HEK293 (cell line): ENCODE data around the gene COL25A1.

ENCODE experiments used
- CTCF ChIA-PET: fragments of 350-600 bp; formaldehyde crosslinking; extraction: SDS; loops from one replicate; lab custom pipeline; 2021; ENCODE audit warnings: antibody characterized with exemption; lab: Yijun Ruan, JAX
- POLR2A ChIA-PET: fragments of 300-600 bp; formaldehyde crosslinking; extraction: SDS; loops from one replicate; lab custom pipeline; 2020; ENCODE audit warnings: antibody characterized with exemption, inconsistent platforms; lab: Yijun Ruan, JAX
- H3K27ac ChIP-seq: fragments of 200-500 bp; sonication (Bioruptor generic); 2 replicates; pipeline ENCODE4 v1.5.1; 2014; ENCODE audit warnings: low read depth, low read length, control low read depth, inconsistent platforms; ENCODE audit errors: extremely low read depth
- H3K36me3 ChIP-seq, 2 experiments: fragments of 200-500 bp in 1 of 2; sonication (Bioruptor generic) in 1 of 2; 1 replicate in 1 of 2; 2 replicates in 1 of 2; pipeline ENCODE4 v1.5.1; 2014 to 2017; ENCODE audit warnings: inconsistent platforms in 2 of 2, low read length in 2 of 2; ENCODE audit not compliant: control insufficient read depth in 2 of 2, insufficient read depth in 1 of 2
- H3K4me1 ChIP-seq: fragments of 200-500 bp; sonication (Bioruptor generic); 2 replicates; pipeline ENCODE4 v1.5.1; 2014; ENCODE audit warnings: mild to moderate bottlenecking, low read length, inconsistent platforms; ENCODE audit not compliant: control insufficient read depth, insufficient read depth
- H3K4me3 ChIP-seq: 2 replicates; pipeline ENCODE4 v1.5.1; 2011; ENCODE audit warnings: low read depth, mild to moderate bottlenecking, control low read depth, low read length, moderate library complexity
- H3K9me3 ChIP-seq: fragments of 200-500 bp; sonication (Bioruptor generic); 2 replicates; pipeline ENCODE4 v1.5.1; 2014; ENCODE audit warnings: low read depth, low read length, inconsistent platforms; ENCODE audit not compliant: control insufficient read depth, insufficient read depth
- EGR2 ChIP-seq: fragments of 450-650 bp; formaldehyde crosslinking; IDR thresholded peaks from 2 replicates; pipeline ENCODE4 v1.5.1; 2016; ENCODE audit warnings: low read depth, missing biosample characterization, missing genetic modification characterization
- FEZF1 ChIP-seq: fragments of 450-650 bp; formaldehyde crosslinking; IDR thresholded peaks from 2 replicates; pipeline ENCODE4 v1.5.1; 2016; ENCODE audit warnings: missing biosample characterization, missing genetic modification characterization
- GLIS2 ChIP-seq: fragments of 450-650 bp; formaldehyde crosslinking; IDR thresholded peaks from 2 replicates; pipeline ENCODE4 v1.5.1; 2016; ENCODE audit warnings: missing biosample characterization, missing genetic modification characterization
- IKZF3 ChIP-seq: fragments of 450-650 bp; IDR thresholded peaks from 2 replicates; pipeline ENCODE4 v1.5.0; 2018; ENCODE audit warnings: missing biosample characterization, mild to moderate bottlenecking, missing genetic modification characterization, moderate library complexity
- KLF16 ChIP-seq: fragments of 450-650 bp; formaldehyde crosslinking; IDR thresholded peaks from 2 replicates; pipeline ENCODE4 v1.5.1; 2017; ENCODE audit warnings: missing biosample characterization, missing genetic modification characterization
- PRDM1 ChIP-seq: fragments of 450-650 bp; formaldehyde crosslinking; IDR thresholded peaks from 2 replicates; pipeline ENCODE4; 2016; ENCODE audit warnings: missing biosample characterization, missing genetic modification characterization
- SCRT2 ChIP-seq: fragments of 450-650 bp; formaldehyde crosslinking; IDR thresholded peaks from 2 replicates; pipeline ENCODE4 v1.5.1; 2016; ENCODE audit warnings: missing biosample characterization, missing genetic modification characterization
- SETDB1 ChIP-seq: IDR thresholded peaks from one replicate; pipeline ENCODE4 v1.6.1; 2017; ENCODE audit warnings: mild to moderate bottlenecking, low read length, moderate library complexity, mixed read lengths; ENCODE audit not compliant: insufficient read length
- ZBTB20 ChIP-seq: fragments of 450-650 bp; formaldehyde crosslinking; IDR thresholded peaks from 2 replicates; pipeline ENCODE4 v1.5.1; 2016; ENCODE audit warnings: missing biosample characterization, missing genetic modification characterization
- ZBTB48 ChIP-seq: fragments of 450-650 bp; formaldehyde crosslinking; IDR thresholded peaks from 2 replicates; pipeline ENCODE4 v1.5.1; 2016; ENCODE audit warnings: missing biosample characterization, missing genetic modification characterization
- ZEB2 ChIP-seq: fragments of 450-650 bp; formaldehyde crosslinking; IDR thresholded peaks from 2 replicates; pipeline ENCODE4 v1.5.1; 2016; ENCODE audit warnings: missing biosample characterization, missing genetic modification characterization
- ZFHX2 ChIP-seq: fragments of 450-650 bp; formaldehyde crosslinking; conservative IDR thresholded peaks from 2 replicates; pipeline ENCODE4 v1.5.1; 2016; ENCODE audit warnings: missing biosample characterization, missing genetic modification characterization
- ZFP37 ChIP-seq: fragments of 450-650 bp; formaldehyde crosslinking; IDR thresholded peaks from 2 replicates; pipeline ENCODE4 v1.5.1; 2016; ENCODE audit warnings: missing biosample characterization, missing genetic modification characterization
- ZNF114 ChIP-seq: fragments of 450-650 bp; formaldehyde crosslinking; IDR thresholded peaks from 2 replicates; pipeline ENCODE4 v1.5.0; 2017; ENCODE audit warnings: missing biosample characterization, missing genetic modification characterization
- ZNF174 ChIP-seq: fragments of 450-650 bp; formaldehyde crosslinking; IDR thresholded peaks from 2 replicates; pipeline ENCODE4 v1.5.0; 2017; ENCODE audit warnings: missing biosample characterization, mild to moderate bottlenecking, missing genetic modification characterization
- ZNF2 ChIP-seq: fragments of 450-650 bp; formaldehyde crosslinking; IDR thresholded peaks from 2 replicates; pipeline ENCODE4 v1.5.1; 2016; ENCODE audit warnings: missing biosample characterization, missing genetic modification characterization
- ZNF366 ChIP-seq: fragments of 450-650 bp; formaldehyde crosslinking; conservative IDR thresholded peaks from 2 replicates; pipeline ENCODE4 v1.5.1; 2016; ENCODE audit warnings: missing biosample characterization, missing genetic modification characterization
- TF ChIP-seq, protein P1 (sequence below): fragments of 450-650 bp; formaldehyde crosslinking; IDR thresholded peaks from 2 replicates; pipeline ENCODE4 v1.5.1; 2016; ENCODE audit warnings: missing biosample characterization, missing genetic modification characterization
- TF ChIP-seq, protein P2 (sequence below): fragments of 450-650 bp; formaldehyde crosslinking; IDR thresholded peaks from 2 replicates; pipeline ENCODE4 v1.5.1; 2016; ENCODE audit warnings: missing biosample characterization, missing genetic modification characterization
- TF ChIP-seq, protein P3 (sequence below): fragments of 450-650 bp; formaldehyde crosslinking; IDR thresholded peaks from 2 replicates; pipeline ENCODE4 v1.5.1; 2016; ENCODE audit warnings: missing biosample characterization, missing genetic modification characterization
- TF ChIP-seq, protein P4 (sequence below): fragments of 450-650 bp; formaldehyde crosslinking; conservative IDR thresholded peaks from 2 replicates; pipeline ENCODE4 v1.5.1; 2016; ENCODE audit warnings: low read depth, missing biosample characterization, missing genetic modification characterization
- TF ChIP-seq, protein P5 (sequence below): fragments of 450-650 bp; formaldehyde crosslinking; IDR thresholded peaks from 2 replicates; pipeline ENCODE4 v1.5.1; 2017; ENCODE audit warnings: missing biosample characterization, missing genetic modification characterization

COL25A1 gene

DNA sequence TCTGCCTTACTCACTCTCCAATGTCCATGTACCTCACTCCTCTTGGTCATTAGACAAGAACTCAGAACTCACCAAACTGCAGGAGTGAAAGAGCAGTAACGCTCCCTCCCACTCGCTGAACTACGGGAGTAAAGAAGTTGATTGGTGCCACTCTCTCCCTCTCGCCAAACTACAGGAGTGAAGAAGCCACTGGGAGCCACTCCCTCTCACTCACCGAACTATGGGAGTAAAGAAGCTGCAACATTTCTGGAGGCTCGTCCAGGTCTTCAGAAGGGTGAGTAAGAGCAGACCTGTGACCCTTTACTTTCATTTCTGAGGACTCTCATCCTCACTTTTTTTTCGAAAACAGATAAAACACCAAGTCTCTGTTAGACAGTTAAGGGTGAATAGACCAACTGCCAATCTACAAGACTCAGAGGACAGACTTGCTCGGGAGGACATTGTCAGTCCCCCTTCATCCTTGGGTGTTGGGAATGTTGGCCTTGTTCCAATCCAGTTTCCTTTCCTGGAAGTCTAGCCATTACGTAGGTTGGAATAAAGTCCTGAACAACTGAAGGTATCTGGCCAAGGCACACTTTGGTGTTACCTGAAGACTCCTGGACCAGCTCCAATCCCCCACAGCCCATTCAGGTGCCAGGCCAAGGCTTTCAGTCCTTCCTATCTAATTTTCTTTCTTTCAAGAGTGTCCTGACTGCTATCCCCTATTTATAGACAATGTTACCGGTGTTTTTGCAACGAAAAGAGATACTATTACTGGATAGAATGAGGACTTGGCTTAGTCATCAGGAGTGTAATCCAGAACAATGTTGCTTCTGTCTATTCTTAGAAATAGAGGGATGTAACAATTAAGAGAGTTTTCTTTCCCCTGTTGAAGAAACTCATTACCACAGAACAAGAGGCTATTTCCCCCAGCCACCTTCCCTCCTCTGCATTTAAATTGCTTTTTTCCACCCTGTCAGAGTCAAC, 11.0 kb upstream of the COL25A1 start:
- H3K36me3 ChIP-seq = no peaks in the 10 kb centered on the region
- TF ChIP-seq EGR2 (no peak), ZEB2 (tag by site-specific recombination) (no peak), SETDB1 (peak; percentile 23)
- TF ChIP-seq, all 188 proteins: peak for 1
- H3K4me3 ChIP-seq = no peak overlapping the region
- H3K27ac ChIP-seq = no peak overlapping the region
- no peaks in the 10 kb centered on the region for H3K4me1 ChIP-seq
- H3K9me3 ChIP-seq = no peaks in the 10 kb centered on the region
- POLR2A ChIA-PET = no interaction called here
- CTCF ChIA-PET = no interaction called here

DNA sequence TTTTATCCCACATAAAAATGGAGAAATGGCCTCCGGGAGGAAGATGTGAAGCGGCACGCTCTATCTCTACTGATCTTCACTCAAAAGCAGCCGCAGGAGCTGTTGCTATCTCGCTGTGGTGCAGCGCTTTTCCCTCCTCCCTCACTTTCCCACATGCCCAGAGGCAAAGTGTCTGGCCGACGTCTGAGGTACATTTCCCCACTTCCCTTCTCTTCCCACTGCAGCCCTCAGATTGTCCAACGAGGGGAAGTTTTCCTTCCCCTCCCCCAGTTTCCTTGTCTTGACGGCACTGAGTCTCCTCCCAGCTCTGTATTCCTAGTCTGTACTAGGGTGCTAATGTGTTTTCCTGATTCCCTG, 660 bp upstream of the COL25A1 start:
- H3K36me3 ChIP-seq = peaks cover 0 to 3% of the 10 kb centered on the region in 2 experiments; a peak in 1 of 3 replicates
- H3K4me3 ChIP-seq = peak overlapping the region; percentile 50
- POLR2A ChIA-PET = interaction anchor here (0.7 kb wide), 1 partner anchor 96 kb away, joined by 3 read pairs; no protein-coding TSS in a partner anchor
- H3K27ac ChIP-seq = peak overlapping the region; percentile 86
- H3K4me1 ChIP-seq = peaks cover 2% of the 10 kb centered on the region; the same call in 1 of the 2 replicates
- H3K9me3 ChIP-seq = no peaks in the 10 kb centered on the region
- CTCF ChIA-PET = no interaction called here
- TF ChIP-seq ZFHX2 (peak; percentile 40; the same call in 1 of the 2 replicates), ZBTB20 (tag by site-specific recombination) (peak; percentile 22; the same call in 1 of the 2 replicates), GLIS2 (no peak), SCRT2 (tag by site-specific recombination) (peak; percentile 39), PRDM1 (peak; percentile 87), ZBTB48 (tag by site-specific recombination) (peak; percentile 29; the same call in 1 of the 2 replicates), FEZF1 (tag by site-specific recombination) (0 out of 2 replicates have a peak, but pooled peaks have one; percentile 10), IKZF3 (tag by site-specific recombination) (peak; percentile 65), ZFP37 (tag by site-specific recombination) (0 out of 2 replicates have a peak, but pooled peaks have one; percentile 34), ZNF2 (tag by site-specific recombination) (peak; percentile 40; the same call in 1 of the 2 replicates), ZNF174 (tag by site-specific recombination) (no peak), KLF16 (tag by site-specific recombination) (peak; percentile 26; the same call in 1 of the 2 replicates), ZNF114 (tag by site-specific recombination) (no peak), ZNF366 (tag by site-specific recombination) (no peak; the same call in 1 of the 2 replicates)
- TF ChIP-seq, protein P1, sequence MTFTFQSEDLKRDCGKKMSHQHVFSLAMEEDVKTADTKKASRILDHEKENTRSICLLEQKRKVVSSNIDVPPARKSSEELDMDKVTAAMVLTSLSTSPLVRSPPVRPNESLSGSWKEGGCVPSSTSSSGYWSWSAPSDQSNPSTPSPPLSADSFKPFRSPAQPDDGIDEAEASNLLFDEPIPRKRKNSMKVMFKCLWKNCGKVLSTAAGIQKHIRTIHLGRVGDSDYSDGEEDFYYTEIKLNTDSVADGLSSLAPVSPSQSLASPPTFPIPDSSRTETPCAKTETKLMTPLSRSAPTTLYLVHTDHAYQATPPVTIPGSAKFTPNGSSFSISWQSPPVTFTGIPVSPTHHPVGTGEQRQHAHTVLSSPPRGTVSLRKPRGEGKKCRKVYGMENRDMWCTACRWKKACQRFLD (tag by site-specific recombination) = no peak
- TF ChIP-seq, protein P2, sequence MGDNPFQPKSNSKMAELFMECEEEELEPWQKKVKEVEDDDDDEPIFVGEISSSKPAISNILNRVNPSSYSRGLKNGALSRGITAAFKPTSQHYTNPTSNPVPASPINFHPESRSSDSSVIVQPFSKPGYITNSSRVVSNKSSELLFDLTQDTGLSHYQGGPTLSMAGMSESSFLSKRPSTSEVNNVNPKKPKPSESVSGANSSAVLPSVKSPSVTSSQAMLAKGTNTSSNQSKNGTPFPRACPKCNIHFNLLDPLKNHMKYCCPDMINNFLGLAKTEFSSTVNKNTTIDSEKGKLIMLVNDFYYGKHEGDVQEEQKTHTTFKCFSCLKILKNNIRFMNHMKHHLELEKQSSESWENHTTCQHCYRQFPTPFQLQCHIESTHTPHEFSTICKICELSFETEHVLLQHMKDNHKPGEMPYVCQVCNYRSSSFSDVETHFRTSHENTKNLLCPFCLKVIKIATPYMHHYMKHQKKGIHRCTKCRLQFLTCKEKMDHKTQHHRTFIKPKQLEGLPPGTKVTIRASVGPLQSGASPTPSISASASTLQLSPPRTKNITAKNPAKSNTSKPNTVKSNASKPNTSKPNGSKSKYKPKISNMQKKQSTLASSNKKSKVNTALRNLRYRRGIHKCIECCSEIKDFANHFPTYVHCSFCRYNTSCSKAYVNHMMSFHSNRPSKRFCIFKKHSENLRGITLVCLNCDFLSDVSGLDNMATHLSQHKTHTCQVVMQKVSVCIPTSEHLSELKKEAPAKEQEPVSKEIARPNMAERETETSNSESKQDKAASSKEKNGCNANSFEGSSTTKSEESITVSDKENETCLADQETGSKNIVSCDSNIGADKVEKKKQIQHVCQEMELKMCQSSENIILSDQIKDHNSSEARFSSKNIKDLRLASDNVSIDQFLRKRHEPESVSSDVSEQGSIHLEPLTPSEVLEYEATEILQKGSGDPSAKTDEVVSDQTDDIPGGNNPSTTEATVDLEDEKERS = no peak
- TF ChIP-seq, protein P3, sequence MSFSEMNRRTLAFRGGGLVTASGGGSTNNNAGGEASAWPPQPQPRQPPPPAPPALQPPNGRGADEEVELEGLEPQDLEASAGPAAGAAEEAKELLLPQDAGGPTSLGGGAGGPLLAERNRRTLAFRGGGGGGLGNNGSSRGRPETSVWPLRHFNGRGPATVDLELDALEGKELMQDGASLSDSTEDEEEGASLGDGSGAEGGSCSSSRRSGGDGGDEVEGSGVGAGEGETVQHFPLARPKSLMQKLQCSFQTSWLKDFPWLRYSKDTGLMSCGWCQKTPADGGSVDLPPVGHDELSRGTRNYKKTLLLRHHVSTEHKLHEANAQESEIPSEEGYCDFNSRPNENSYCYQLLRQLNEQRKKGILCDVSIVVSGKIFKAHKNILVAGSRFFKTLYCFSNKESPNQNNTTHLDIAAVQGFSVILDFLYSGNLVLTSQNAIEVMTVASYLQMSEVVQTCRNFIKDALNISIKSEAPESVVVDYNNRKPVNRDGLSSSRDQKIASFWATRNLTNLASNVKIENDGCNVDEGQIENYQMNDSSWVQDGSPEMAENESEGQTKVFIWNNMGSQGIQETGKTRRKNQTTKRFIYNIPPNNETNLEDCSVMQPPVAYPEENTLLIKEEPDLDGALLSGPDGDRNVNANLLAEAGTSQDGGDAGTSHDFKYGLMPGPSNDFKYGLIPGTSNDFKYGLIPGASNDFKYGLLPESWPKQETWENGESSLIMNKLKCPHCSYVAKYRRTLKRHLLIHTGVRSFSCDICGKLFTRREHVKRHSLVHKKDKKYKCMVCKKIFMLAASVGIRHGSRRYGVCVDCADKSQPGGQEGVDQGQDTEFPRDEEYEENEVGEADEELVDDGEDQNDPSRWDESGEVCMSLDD (tag by site-specific recombination) = no peak
- TF ChIP-seq, protein P4, sequence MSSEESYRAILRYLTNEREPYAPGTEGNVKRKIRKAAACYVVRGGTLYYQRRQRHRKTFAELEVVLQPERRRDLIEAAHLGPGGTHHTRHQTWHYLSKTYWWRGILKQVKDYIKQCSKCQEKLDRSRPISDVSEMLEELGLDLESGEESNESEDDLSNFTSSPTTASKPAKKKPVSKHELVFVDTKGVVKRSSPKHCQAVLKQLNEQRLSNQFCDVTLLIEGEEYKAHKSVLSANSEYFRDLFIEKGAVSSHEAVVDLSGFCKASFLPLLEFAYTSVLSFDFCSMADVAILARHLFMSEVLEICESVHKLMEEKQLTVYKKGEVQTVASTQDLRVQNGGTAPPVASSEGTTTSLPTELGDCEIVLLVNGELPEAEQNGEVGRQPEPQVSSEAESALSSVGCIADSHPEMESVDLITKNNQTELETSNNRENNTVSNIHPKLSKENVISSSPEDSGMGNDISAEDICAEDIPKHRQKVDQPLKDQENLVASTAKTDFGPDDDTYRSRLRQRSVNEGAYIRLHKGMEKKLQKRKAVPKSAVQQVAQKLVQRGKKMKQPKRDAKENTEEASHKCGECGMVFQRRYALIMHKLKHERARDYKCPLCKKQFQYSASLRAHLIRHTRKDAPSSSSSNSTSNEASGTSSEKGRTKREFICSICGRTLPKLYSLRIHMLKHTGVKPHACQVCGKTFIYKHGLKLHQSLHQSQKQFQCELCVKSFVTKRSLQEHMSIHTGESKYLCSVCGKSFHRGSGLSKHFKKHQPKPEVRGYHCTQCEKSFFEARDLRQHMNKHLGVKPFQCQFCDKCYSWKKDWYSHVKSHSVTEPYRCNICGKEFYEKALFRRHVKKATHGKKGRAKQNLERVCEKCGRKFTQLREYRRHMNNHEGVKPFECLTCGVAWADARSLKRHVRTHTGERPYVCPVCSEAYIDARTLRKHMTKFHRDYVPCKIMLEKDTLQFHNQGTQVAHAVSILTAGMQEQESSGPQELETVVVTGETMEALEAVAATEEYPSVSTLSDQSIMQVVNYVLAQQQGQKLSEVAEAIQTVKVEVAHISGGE (tag by site-specific recombination) = 0 out of 2 replicates have a peak, but pooled peaks have one; percentile 28
- TF ChIP-seq, protein P5, sequence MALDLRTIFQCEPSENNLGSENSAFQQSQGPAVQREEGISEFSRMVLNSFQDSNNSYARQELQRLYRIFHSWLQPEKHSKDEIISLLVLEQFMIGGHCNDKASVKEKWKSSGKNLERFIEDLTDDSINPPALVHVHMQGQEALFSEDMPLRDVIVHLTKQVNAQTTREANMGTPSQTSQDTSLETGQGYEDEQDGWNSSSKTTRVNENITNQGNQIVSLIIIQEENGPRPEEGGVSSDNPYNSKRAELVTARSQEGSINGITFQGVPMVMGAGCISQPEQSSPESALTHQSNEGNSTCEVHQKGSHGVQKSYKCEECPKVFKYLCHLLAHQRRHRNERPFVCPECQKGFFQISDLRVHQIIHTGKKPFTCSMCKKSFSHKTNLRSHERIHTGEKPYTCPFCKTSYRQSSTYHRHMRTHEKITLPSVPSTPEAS (tag by site-specific recombination) = 0 out of 2 replicates have a peak, but pooled peaks have one; percentile 14
